HG03354 (cell line): ENCODE results near the gene OBSCN.

Experiments
- ATAC-seq: cut with Tn5 transposase; IDR thresholded peaks from one replicate; pipeline ENCODE4 v1.9.1; 2021; ENCODE audit warnings: mild to moderate bottlenecking; ENCODE audit not compliant: unreplicated experiment, poor library complexity, severe bottlenecking

The OBSCN gene

GRCh38 chr1:228378873-228379460 lies 171.1 kb downstream of the OBSCN start:
- no peak for ATAC-seq

- ATAC-seq, result no peak
Observed at GRCh38 chr1:228379666-228380065, 171.8 kb downstream of the OBSCN start.

GRCh38 chr1:228381356-228381755 lies 173.5 kb downstream of the OBSCN start:
- no peak for ATAC-seq

DNA sequence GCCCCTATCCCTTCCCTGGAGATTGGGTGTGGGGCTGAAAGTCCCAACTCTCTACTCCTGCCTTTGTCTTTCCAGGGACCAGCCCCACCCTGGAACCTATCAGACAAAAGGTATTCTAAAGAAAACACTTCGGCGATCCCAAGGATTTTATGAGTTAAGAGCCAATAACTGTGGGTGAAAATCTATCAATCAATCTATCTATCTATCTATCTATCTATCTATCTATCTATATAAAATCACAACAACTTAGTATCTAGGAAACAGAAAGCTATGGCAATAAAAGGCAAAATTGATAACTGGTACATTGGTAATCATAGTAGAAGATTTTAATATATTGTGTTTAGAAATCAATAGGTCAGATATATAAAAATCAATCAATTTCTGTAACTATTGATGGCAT lies 175.9 kb downstream of the OBSCN start:
- no peak for ATAC-seq

GRCh38 chr1:228385232-228385631 lies 177.4 kb downstream of the OBSCN start:
- no peak for ATAC-seq

DNA sequence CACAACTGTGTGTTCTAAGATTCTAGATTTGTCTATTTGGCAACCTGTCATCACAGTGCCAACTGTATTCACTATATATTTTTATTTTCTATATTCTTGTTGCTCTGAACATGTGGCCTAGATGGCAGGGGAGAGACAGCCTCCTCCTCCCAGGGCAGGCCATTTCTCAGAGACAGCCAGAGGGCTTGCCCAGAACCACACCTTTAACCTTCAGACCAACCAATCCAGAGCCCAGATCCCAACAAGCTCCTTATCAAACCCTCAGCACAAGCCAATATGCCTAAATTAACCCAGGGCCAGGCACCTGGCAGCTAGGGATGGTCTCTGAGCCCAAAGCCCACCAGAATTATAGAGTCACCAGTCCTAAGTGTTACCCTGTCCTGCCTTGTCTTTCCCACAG lies 179.5 kb downstream of the OBSCN start:
- ATAC-seq, result no peak

- no peak for ATAC-seq
Observed at GRCh38 chr1:228390649-228391048, 182.8 kb downstream of the OBSCN start.

DNA sequence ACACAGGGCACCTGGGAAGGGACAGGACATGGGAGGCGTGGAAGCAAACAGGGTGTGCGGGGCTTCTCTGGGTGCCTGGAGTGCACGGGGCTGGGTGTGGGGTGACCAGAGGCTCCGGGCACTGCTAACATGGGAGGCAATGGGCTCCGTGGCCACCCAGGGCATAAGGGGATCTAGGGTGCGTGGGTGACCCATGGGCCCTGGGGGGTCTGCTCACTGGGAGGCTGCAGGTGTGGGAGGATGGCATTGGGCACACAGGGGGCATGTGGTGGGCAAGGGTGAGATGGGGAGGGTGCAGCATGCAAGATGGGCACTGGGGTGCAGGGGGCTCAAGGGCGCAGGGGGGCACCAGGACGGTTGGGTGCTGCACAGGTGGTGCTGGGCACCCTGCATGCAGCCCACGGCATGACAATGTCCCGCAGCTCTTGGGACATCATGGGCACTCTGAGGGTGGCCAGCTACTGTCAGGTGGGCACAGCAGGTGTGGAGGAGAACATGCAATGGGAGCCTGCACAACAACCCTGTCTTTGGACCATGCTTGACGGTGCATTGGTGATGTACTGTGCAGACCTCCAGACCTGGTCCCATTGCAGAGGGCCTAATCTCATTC lies 183.7 kb downstream of the OBSCN start:
- ATAC-seq, result no peak

GRCh38 chr1:228392111-228392936 lies 184.5 kb downstream of the OBSCN start:
- no peak for ATAC-seq

- ATAC-seq, result no peak
Observed at GRCh38 chr1:228393268-228393701, 185.4 kb downstream of the OBSCN start.

DNA sequence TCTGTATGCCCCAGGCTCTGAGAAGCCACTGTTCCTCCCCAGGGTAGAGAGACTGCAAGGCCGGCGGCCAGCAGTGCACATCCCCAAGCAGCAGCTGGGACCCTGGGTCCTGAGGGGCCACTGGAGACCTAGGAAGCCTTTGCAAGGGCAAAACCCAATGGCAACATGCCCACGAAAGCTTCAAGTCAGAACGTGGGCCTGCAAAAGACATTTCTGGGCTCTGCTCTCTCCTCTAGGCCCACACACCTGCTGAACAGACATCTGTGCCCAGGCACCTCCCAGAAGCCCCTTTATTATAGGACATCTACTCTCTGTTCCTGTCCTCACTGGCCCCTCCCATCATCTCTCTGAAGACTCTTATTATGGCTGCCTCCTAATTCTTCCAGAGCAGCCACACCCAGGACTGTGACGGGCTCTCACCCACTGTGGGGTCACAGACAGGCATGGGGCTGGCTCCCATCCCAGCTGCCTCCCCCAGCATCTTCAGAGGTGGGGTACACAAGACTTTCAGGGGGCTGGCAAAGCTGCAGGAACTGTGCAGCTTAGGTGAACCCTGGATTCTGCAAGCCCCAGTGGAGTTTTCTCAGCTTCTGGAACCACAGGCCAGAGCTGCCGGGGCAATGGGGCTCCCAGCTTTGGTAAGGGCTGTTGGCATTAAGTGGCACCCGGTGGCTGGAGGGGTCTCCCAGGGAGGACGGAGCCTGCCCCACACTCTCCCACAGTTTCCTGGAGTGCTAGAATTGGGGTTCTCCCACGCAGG lies 186.1 kb downstream of the OBSCN start:
- no peak for ATAC-seq

GRCh38 chr1:228394571-228395394 lies 186.9 kb downstream of the OBSCN start:
- ATAC-seq, result no peak

DNA sequence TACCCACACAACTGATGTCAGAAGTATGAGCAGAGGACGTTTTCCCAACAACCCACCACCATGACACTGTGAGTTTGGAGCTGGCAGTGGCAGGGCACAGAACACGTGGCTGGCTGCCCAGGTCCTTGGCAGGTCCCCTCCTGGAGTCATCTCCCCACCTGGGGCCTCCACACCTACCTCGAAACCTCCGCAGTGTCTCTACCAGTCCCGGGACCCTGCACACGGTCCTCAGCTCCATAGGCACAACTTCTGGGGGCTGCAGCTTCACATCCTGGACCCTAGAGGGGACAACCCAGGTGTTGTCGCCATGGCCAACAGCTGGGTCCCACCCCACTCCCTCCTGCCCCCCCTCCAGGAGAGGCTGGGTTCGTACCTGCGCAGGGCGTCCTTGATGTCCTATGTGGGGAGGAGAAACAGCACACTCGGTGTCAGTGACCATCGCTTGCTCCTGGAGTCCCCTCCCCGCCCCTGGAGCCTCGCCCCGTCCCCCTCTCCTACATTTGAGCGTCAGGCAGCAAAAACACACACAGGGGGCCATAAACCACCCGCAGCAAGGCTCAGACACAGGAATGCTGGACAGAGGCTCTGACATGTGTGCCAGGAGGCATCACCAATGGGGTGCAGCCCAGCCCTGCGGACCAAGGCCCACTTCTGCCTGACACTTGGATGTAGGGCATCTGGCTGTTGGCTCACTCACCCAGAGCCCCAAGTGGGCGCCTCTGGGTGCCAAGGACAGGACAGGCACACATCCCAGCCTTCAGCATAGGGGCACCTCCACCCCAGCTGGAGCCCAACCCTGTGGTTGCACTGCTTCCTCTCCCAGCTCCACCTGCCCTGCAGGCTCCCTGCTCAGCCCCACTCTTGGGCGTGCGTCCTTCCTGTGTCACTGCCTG lies 189.2 kb downstream of the OBSCN start:
- ATAC-seq, result no peak

- no peak for ATAC-seq
Observed at GRCh38 chr1:228397966-228398365, 190.1 kb downstream of the OBSCN start.

DNA sequence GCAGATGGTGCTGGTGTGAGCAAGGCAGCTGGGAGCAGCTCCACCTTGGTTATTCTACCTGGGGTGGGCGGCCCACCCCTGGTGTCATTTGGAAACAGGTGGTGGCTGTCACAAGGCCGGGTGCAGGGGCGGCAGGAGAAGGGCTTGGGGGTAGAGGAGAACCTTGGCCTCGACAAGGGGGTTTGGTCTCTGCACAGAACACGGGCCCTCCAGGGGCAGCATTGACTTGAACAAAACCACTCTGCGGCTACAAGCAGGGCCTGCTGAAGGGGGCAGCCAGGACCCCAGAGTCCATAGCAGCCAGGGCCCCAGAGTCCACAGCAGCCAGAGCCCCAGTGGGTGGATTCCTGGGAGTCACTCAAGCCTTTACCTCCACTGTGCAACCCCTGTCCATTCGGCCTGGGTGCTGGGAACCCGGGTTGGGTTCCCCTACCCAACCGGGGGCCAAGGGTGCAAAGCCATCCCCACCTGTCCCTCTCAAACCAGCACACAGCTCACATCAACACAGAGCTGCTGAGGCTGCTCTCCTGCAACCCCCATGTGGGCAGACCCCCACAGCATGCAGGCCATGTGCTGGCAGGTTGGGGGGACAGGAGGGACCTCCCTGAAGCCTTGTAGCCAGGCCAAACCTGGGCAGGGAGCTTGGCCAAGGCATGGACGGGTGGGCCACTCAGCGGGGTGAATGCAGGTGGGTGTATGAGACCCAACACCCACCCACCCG lies 191.1 kb downstream of the OBSCN start:
- no peak for ATAC-seq

DNA sequence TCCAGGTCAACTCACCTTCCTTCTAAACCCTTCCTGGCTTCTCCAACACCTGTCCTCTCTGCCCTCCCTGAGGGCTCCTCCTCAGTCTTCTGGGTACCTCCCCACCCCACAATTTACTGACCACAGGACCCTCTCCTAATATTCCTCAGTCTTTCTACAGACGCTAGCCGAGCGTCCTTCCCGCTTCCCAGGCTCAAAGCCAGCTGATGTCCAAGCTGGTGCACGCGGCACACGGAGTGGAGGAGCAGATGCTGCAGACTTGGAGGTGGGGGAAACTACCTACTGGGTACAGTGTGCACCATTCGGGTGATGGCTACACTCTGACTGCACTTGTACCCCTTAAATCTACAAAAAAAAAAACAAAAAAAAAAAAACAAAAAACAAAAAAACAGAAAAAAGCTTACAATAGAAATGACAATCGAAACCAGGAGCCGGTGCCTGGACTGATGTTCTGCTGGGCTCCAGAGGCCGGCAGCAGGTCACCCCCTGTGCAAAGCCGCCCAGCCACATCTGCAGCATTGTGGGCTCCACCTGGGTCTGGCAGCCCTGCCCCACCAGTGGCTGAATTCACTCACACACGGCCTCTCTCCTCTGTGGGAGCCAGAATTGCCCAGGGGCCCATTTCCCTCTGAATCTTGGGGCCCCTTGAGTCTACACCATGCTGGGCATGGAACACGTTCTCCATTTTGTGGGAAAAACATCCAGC lies 191.8 kb downstream of the OBSCN start:
- ATAC-seq, result no peak

DNA sequence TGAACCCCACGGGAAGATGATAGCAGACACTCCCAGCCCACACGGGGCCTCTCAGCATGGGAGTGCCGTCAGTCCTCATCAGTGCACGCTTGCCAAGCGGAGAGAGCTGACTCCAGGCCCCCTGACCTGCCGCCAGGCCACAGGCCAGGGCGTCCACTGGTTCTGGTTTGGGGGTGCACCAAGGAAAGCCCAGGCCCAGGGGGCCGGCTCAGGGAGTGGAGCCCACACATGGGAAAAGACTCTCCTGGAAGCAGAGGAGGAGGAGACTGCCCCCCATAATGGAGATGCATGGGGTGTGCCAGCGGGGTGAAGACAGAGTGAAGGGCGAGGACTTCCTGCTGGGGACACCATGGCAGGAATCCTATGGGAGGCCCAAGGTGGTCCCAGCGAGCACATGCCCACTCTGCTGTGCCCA lies 192.4 kb downstream of the OBSCN start:
- no peak for ATAC-seq
